Activated gamma-delta T cell (primary cell): Measurements from ENCODE around the gene GART.
"Not testable (repeated sequence)": the region's sequence is repeated elsewhere in the genome, so short reads cannot be mapped to it uniquely, and the experiment has no call there.

Experiments
- DNase-seq: peaks from one replicate; lab custom pipeline; 2025; lab: John Stamatoyannopoulos, UW

GART gene

GRCh38 chr21:33469183-33469582, 72.7 kb downstream of the GART start:
- not testable (repeated sequence) for DNase-seq

- DNase-seq: no peak
Measured at GRCh38 chr21:33461538-33462250, 80.2 kb downstream of the GART start.

- DNase-seq: no peak
Measured at GRCh38 chr21:33458861-33459260, 83.1 kb downstream of the GART start.

GRCh38 chr21:33455686-33456446, 86.1 kb downstream of the GART start:
- no peak for DNase-seq
